BE2C (cell line): Measurements from ENCODE around the gene ASB5.
A peak's percentile ranks its signal among the peaks of the same experiment; 100 is the strongest.
"Not testable (repeated sequence)": the region's sequence is repeated elsewhere in the genome, so short reads cannot be mapped to it uniquely, and the experiment has no call there.

Experiments
- DNase-seq: peaks from one replicate; pipeline ENCODE4 v3.0.0-alpha.2; 2020
- H3K27me3 ChIP-seq: fragments of 250-450 bp; sonication (Bioruptor Pico); 2 replicates; pipeline ENCODE4 v1.5.1; 2020; ENCODE audit warnings: mild to moderate bottlenecking
- H3K36me3 ChIP-seq: fragments of 250-450 bp; sonication (Bioruptor Pico); 2 replicates; pipeline ENCODE4 v1.5.1; 2020; ENCODE audit warnings: mild to moderate bottlenecking
- H3K4me1 ChIP-seq: fragments of 250-450 bp; sonication (Bioruptor Pico); 2 replicates; pipeline ENCODE4 v1.5.1; 2020
- H3K4me3 ChIP-seq: 2 replicates; pipeline ENCODE4 v1.5.1; 2011; ENCODE audit warnings: low read depth, low read length
- H3K9me3 ChIP-seq: fragments of 250-450 bp; sonication (Bioruptor Pico); 2 replicates; pipeline ENCODE4 v1.5.1; 2020
- CTCF ChIP-seq: IDR thresholded peaks from 2 replicates; pipeline ENCODE4 v1.5.1; 2012; ENCODE audit warnings: mild to moderate bottlenecking, low read depth, low read length

ASB5 gene

GRCh38 chr4:176288020-176288419 lies 19.0 kb upstream of the ASB5 start:
- TF ChIP-seq CTCF, result no peak

GRCh38 chr4:176287546-176287945 lies 18.5 kb upstream of the ASB5 start:
- TF ChIP-seq CTCF, result no peak
- H3K4me3 ChIP-seq, result no peak overlapping the region
- no peaks in the 10 kb centered on the region for H3K4me1 ChIP-seq
- DNase-seq, result no peak
- no peaks in the 10 kb centered on the region for H3K27me3 ChIP-seq
- no peaks in the 10 kb centered on the region for H3K36me3 ChIP-seq
- no peaks in the 10 kb centered on the region for H3K9me3 ChIP-seq

More at GRCh38 chr4:176288020-176288419, 19.0 kb upstream of the ASB5 start:
- no peaks in the 10 kb centered on the region for H3K4me1 ChIP-seq
- H3K9me3 ChIP-seq, result no peaks in the 10 kb centered on the region
- no peaks in the 10 kb centered on the region for H3K36me3 ChIP-seq
- H3K27me3 ChIP-seq, result no peaks in the 10 kb centered on the region
- H3K4me3 ChIP-seq, result no peak overlapping the region
- no peak for DNase-seq

- TF ChIP-seq CTCF, result no peak
- Histone ChIP-seq H3K27me3 (no peaks in the 10 kb centered on the region), H3K36me3 (no peaks in the 10 kb centered on the region), H3K4me3 (no peak overlapping the region), H3K9me3 (no peaks in the 10 kb centered on the region), H3K4me1 (no peaks in the 10 kb centered on the region)
- no peak for DNase-seq
Measured at GRCh38 chr4:176286728-176287127, 17.7 kb upstream of the ASB5 start.

- H3K27me3 ChIP-seq, H3K36me3 ChIP-seq, DNase-seq, H3K4me3 ChIP-seq, H3K4me1 ChIP-seq, H3K9me3 ChIP-seq: not testable (repeated sequence)
Measured at GRCh38 chr4:176279560-176279959, 10.5 kb upstream of the ASB5 start.

GRCh38 chr4:176277162-176277904 lies 8.3 kb upstream of the ASB5 start:
- no peak overlapping the region for H3K4me3 ChIP-seq

GRCh38 chr4:176276710-176277109 lies 7.7 kb upstream of the ASB5 start:
- no peak for TF ChIP-seq CTCF
- no peaks in the 10 kb centered on the region for H3K27me3 ChIP-seq
- H3K4me3 ChIP-seq, result no peak overlapping the region
- no peak for DNase-seq
- H3K36me3 ChIP-seq, result no peaks in the 10 kb centered on the region
- H3K4me1 ChIP-seq, result no peaks in the 10 kb centered on the region
- no peaks in the 10 kb centered on the region for H3K9me3 ChIP-seq

More at GRCh38 chr4:176277162-176277904, 8.3 kb upstream of the ASB5 start:
- DNase-seq, result peak; percentile 63
- H3K27me3 ChIP-seq, result no peaks in the 10 kb centered on the region
- no peaks in the 10 kb centered on the region for H3K4me1 ChIP-seq
- no peaks in the 10 kb centered on the region for H3K36me3 ChIP-seq
- TF ChIP-seq CTCF, result peak; percentile 64
- H3K9me3 ChIP-seq, result no peaks in the 10 kb centered on the region

GRCh38 chr4:176274441-176274840 lies 5.4 kb upstream of the ASB5 start:
- TF ChIP-seq CTCF, result no peak
- no peak for DNase-seq

More at GRCh38 chr4:176274441-176274840, 5.4 kb upstream of the ASB5 start:
- H3K36me3 ChIP-seq, result no peaks in the 10 kb centered on the region
- no peaks in the 10 kb centered on the region for H3K27me3 ChIP-seq
- no peaks in the 10 kb centered on the region; the same call in 1 of the 2 replicates for H3K4me1 ChIP-seq
- H3K9me3 ChIP-seq, result no peaks in the 10 kb centered on the region
- H3K4me3 ChIP-seq, result no peak overlapping the region
